HepG2 (cell line): ENCODE results near the gene NKD1. TPM values are rescaled to one million over a fixed set of nuclear protein-coding genes. Genes with fewer than 3 reads are reported as not detected.
A peak's percentile ranks its signal among the peaks of the same experiment; 100 is the strongest.

ENCODE experiments used
- KLF13 ChIP-seq: sonication (generic); formaldehyde crosslinking; IDR thresholded peaks from 2 replicates; pipeline ENCODE4 v1.4.0; 2020; ENCODE audit warnings: mild to moderate bottlenecking, missing genetic modification reagents
- KLF15 ChIP-seq: sonication (generic); formaldehyde crosslinking; IDR thresholded peaks from 2 replicates; pipeline ENCODE4 v1.8.1; 2023; ENCODE audit warnings: borderline replicate concordance, mild to moderate bottlenecking, inconsistent platforms, missing genetic modification reagents, mixed read lengths
- NFE2L2 ChIP-seq: fragments of 150-350 bp; IDR thresholded peaks from 2 replicates; pipeline ENCODE4 v1.6.1; 2014; ENCODE audit warnings: low read length
- REPIN1 ChIP-seq: sonication (generic); formaldehyde crosslinking; IDR thresholded peaks from 2 replicates; pipeline ENCODE4 v1.8.0; 2022; ENCODE audit warnings: missing genetic modification reagents, low read depth, mild to moderate bottlenecking, borderline replicate concordance
- ZNF605 ChIP-seq: sonication (generic); formaldehyde crosslinking; IDR thresholded peaks from 2 replicates; pipeline ENCODE4 v1.8.0; 2022; ENCODE audit warnings: mild to moderate bottlenecking, missing genetic modification reagents
- polyA plus RNA-seq, 8 experiments: library from polyadenylated mRNA; depleted of rRNA in 3 of 8; stranded (reverse) in 7 of 8; unstranded in 1 of 8; fragments of >200 nt; fragmentation: Illumina TruSeq in 4 of 8; extraction: Trizol in 4 of 8; gene quantifications; 2 replicates each; pipeline versions ENCODE4 v1.2.1 to v1.2.3, GENCODE V29; 2011 to 2016; ENCODE audit warnings: low read depth in 4 of 8, missing spikeins in 1 of 8, mixed read lengths in 1 of 8; ENCODE audit not compliant: insufficient read depth in 1 of 8
- total RNA-seq, 5 experiments: library from RNA; depleted of rRNA; stranded (reverse); fragments of >200 nt; fragmentation: Illumina TruSeq; extraction: Trizol; gene quantifications; 2 replicates each; pipeline ENCODE4 v1.2.3, GENCODE V29; 2016; ENCODE audit warnings: low read depth in 1 of 5
- TF ChIP-seq, protein P1 (sequence below): sonication (generic); formaldehyde crosslinking; IDR thresholded peaks from 2 replicates; pipeline ENCODE4 v1.4.0; 2020; ENCODE audit warnings: missing genetic modification reagents
- TF ChIP-seq, protein P2 (sequence below): sonication (generic); formaldehyde crosslinking; IDR thresholded peaks from 2 replicates; pipeline ENCODE4 v1.4.0; 2020; ENCODE audit warnings: missing genetic modification reagents
- TF ChIP-seq, protein P3 (sequence below): sonication (generic); formaldehyde crosslinking; IDR thresholded peaks from 2 replicates; pipeline ENCODE4 v1.9.0; 2021; ENCODE audit warnings: missing genetic modification reagents, borderline replicate concordance
- TF ChIP-seq, protein P4 (sequence below): sonication (generic); formaldehyde crosslinking; IDR thresholded peaks from 2 replicates; pipeline ENCODE4 v1.4.0; 2020; ENCODE audit warnings: low read depth, missing genetic modification reagents

NKD1 gene
- total and polyA plus RNA-seq, 2 of the 13 experiments (the other 11 are each of a cell fraction or from before 2014, with no cell fraction given) = 70.4 to 121 TPM

DNA sequence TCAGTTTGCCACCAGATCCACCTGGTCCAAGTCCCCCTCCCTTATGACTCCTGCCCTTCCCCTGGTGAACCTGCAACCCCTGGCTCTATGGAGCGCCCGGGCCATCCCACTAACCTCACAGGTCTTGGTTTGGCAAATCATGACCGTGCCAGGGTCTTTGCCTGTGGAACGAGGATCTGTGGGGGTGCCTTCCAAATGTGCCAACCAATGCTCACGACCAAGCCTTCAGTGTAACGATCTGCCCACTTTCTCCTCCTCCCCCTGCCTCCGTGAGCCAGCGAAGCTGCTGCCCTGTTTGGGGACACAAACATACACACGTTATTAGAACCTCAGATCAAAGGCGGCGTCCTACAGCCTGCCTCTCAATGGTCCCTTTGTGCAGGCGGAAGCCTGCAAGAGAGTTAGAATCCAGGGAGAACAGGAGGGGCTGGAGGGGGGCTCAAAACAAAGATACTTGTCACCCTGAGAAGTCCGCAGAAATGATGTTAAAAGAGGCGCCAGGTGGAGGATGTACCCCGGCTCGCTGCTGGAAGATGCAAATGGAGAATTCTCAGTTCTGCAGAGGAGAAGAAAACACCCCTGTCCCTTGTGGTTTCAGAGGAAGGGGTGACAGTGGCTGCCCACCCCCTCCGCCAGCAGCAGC is 9.0 kb upstream of the NKD1 start (continued):
- TF ChIP-seq, protein P1, sequence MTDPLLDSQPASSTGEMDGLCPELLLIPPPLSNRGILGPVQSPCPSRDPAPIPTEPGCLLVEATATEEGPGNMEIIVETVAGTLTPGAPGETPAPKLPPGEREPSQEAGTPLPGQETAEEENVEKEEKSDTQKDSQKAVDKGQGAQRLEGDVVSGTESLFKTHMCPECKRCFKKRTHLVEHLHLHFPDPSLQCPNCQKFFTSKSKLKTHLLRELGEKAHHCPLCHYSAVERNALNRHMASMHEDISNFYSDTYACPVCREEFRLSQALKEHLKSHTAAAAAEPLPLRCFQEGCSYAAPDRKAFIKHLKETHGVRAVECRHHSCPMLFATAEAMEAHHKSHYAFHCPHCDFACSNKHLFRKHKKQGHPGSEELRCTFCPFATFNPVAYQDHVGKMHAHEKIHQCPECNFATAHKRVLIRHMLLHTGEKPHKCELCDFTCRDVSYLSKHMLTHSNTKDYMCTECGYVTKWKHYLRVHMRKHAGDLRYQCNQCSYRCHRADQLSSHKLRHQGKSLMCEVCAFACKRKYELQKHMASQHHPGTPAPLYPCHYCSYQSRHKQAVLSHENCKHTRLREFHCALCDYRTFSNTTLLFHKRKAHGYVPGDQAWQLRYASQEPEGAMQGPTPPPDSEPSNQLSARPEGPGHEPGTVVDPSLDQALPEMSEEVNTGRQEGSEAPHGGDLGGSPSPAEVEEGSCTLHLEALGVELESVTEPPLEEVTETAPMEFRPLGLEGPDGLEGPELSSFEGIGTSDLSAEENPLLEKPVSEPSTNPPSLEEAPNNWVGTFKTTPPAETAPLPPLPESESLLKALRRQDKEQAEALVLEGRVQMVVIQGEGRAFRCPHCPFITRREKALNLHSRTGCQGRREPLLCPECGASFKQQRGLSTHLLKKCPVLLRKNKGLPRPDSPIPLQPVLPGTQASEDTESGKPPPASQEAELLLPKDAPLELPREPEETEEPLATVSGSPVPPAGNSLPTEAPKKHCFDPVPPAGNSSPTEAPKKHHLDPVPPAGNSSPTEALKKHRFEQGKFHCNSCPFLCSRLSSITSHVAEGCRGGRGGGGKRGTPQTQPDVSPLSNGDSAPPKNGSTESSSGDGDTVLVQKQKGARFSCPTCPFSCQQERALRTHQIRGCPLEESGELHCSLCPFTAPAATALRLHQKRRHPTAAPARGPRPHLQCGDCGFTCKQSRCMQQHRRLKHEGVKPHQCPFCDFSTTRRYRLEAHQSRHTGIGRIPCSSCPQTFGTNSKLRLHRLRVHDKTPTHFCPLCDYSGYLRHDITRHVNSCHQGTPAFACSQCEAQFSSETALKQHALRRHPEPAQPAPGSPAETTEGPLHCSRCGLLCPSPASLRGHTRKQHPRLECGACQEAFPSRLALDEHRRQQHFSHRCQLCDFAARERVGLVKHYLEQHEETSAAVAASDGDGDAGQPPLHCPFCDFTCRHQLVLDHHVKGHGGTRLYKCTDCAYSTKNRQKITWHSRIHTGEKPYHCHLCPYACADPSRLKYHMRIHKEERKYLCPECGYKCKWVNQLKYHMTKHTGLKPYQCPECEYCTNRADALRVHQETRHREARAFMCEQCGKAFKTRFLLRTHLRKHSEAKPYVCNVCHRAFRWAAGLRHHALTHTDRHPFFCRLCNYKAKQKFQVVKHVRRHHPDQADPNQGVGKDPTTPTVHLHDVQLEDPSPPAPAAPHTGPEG (CRISPR knock-in tag) = no peak
- TF ChIP-seq, protein P2, sequence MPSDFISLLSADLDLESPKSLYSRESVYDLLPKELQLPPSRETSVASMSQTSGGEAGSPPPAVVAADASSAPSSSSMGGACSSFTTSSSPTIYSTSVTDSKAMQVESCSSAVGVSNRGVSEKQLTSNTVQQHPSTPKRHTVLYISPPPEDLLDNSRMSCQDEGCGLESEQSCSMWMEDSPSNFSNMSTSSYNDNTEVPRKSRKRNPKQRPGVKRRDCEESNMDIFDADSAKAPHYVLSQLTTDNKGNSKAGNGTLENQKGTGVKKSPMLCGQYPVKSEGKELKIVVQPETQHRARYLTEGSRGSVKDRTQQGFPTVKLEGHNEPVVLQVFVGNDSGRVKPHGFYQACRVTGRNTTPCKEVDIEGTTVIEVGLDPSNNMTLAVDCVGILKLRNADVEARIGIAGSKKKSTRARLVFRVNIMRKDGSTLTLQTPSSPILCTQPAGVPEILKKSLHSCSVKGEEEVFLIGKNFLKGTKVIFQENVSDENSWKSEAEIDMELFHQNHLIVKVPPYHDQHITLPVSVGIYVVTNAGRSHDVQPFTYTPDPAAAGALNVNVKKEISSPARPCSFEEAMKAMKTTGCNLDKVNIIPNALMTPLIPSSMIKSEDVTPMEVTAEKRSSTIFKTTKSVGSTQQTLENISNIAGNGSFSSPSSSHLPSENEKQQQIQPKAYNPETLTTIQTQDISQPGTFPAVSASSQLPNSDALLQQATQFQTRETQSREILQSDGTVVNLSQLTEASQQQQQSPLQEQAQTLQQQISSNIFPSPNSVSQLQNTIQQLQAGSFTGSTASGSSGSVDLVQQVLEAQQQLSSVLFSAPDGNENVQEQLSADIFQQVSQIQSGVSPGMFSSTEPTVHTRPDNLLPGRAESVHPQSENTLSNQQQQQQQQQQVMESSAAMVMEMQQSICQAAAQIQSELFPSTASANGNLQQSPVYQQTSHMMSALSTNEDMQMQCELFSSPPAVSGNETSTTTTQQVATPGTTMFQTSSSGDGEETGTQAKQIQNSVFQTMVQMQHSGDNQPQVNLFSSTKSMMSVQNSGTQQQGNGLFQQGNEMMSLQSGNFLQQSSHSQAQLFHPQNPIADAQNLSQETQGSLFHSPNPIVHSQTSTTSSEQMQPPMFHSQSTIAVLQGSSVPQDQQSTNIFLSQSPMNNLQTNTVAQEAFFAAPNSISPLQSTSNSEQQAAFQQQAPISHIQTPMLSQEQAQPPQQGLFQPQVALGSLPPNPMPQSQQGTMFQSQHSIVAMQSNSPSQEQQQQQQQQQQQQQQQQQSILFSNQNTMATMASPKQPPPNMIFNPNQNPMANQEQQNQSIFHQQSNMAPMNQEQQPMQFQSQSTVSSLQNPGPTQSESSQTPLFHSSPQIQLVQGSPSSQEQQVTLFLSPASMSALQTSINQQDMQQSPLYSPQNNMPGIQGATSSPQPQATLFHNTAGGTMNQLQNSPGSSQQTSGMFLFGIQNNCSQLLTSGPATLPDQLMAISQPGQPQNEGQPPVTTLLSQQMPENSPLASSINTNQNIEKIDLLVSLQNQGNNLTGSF (CRISPR knock-in tag) = no peak
- TF ChIP-seq NFE2L2 (no peak), ZNF605 (CRISPR knock-in tag) (peak; percentile 93), KLF15 (CRISPR knock-in tag) (no peak), KLF13 (CRISPR knock-in tag) (no peak), REPIN1 (peak; percentile 74; the same call in 1 of the 2 replicates)
- TF ChIP-seq, protein P3, sequence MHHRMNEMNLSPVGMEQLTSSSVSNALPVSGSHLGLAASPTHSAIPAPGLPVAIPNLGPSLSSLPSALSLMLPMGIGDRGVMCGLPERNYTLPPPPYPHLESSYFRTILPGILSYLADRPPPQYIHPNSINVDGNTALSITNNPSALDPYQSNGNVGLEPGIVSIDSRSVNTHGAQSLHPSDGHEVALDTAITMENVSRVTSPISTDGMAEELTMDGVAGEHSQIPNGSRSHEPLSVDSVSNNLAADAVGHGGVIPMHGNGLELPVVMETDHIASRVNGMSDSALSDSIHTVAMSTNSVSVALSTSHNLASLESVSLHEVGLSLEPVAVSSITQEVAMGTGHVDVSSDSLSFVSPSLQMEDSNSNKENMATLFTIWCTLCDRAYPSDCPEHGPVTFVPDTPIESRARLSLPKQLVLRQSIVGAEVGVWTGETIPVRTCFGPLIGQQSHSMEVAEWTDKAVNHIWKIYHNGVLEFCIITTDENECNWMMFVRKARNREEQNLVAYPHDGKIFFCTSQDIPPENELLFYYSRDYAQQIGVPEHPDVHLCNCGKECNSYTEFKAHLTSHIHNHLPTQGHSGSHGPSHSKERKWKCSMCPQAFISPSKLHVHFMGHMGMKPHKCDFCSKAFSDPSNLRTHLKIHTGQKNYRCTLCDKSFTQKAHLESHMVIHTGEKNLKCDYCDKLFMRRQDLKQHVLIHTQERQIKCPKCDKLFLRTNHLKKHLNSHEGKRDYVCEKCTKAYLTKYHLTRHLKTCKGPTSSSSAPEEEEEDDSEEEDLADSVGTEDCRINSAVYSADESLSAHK (CRISPR knock-in tag) = 0 out of 2 replicates have a peak, but pooled peaks have one; percentile 23
- TF ChIP-seq, protein P4, sequence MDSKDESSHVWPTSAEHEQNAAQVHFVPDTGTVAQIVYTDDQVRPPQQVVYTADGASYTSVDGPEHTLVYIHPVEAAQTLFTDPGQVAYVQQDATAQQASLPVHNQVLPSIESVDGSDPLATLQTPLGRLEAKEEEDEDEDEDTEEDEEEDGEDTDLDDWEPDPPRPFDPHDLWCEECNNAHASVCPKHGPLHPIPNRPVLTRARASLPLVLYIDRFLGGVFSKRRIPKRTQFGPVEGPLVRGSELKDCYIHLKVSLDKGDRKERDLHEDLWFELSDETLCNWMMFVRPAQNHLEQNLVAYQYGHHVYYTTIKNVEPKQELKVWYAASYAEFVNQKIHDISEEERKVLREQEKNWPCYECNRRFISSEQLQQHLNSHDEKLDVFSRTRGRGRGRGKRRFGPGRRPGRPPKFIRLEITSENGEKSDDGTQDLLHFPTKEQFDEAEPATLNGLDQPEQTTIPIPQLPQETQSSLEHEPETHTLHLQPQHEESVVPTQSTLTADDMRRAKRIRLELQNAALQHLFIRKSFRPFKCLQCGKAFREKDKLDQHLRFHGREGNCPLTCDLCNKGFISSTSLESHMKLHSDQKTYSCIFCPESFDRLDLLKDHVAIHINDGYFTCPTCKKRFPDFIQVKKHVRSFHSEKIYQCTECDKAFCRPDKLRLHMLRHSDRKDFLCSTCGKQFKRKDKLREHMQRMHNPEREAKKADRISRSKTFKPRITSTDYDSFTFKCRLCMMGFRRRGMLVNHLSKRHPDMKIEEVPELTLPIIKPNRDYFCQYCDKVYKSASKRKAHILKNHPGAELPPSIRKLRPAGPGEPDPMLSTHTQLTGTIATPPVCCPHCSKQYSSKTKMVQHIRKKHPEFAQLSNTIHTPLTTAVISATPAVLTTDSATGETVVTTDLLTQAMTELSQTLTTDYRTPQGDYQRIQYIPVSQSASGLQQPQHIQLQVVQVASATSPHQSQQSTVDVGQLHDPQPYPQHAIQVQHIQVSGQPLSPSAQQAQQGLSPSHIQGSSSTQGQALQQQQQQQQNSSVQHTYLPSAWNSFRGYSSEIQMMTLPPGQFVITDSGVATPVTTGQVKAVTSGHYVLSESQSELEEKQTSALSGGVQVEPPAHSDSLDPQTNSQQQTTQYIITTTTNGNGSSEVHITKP = no peak; the same call in 1 of the 2 replicates
